ENCODE results near the gene EIF3M.

GRCh38 chr11:32602657-32603415 is 19.2 kb downstream of the EIF3M start:
- TF ChIP-seq CTCF (IDR thresholded peaks at IDR 0.05; ENCODE audit: poor library complexity) = no peak
- no peak for TF ChIP-seq EZH2 (IDR thresholded peaks at IDR 0.05; ENCODE audit: borderline replicate concordance)
- TF ChIP-seq EZH2phosphoT487 (IDR thresholded peaks at IDR 0.05; ENCODE audit: low read depth, severe bottlenecking, unreplicated experiment) = no peak

Measured in hepatocyte (in vitro differentiated cells).